H54 (cell line): ENCODE results near the gene XPO5.

Experiments used
- DNase-seq: peaks from one replicate; pipeline ENCODE4 v3.0.0; 2011; ENCODE audit warnings: low spot score, mixed read lengths; ENCODE audit not compliant: insufficient read length
- FAIRE-seq: peaks from 3 replicates; lab custom pipeline; 2011; peaks lifted over from hg19 to GRCh38; lab: Jason Lieb, UNC
- POLR2A ChIP-seq: IDR thresholded peaks from 2 replicates; pipeline ENCODE4 v1.6.1; 2011; ENCODE audit warnings: low read depth, mild to moderate bottlenecking, low read length

Gene XPO5

GRCh38 chr6:43492673-43493072 is 83.2 kb downstream of the XPO5 start:
- DNase-seq = no peak
- TF ChIP-seq POLR2A = no peak
- no peak for FAIRE-seq

- peak; percentile 72 for DNase-seq
- no peak for TF ChIP-seq POLR2A
Observed at GRCh38 chr6:43491750-43492661, 83.8 kb downstream of the XPO5 start.

GRCh38 chr6:43490523-43490939 is 85.3 kb downstream of the XPO5 start:
- FAIRE-seq (no peak), DNase-seq (no peak)
- TF ChIP-seq POLR2A = no peak

More at GRCh38 chr6:43491750-43492661, 83.8 kb downstream of the XPO5 start:
- no peak for FAIRE-seq

- no peak for TF ChIP-seq POLR2A
- FAIRE-seq (no peak), DNase-seq (no peak)
Observed at GRCh38 chr6:43489277-43490072, 86.4 kb downstream of the XPO5 start.

- TF ChIP-seq POLR2A = no peak
- FAIRE-seq = no peak
- DNase-seq = peak; percentile 45
Observed at GRCh38 chr6:43488667-43489276, 87.1 kb downstream of the XPO5 start.

GRCh38 chr6:43481591-43482236 is 94.1 kb downstream of the XPO5 start:
- no peak for TF ChIP-seq POLR2A
- DNase-seq = no peak
- no peak for FAIRE-seq

- DNase-seq = no peak
- TF ChIP-seq POLR2A = no peak
- FAIRE-seq = no peak
Observed at GRCh38 chr6:43481075-43481474, 94.8 kb downstream of the XPO5 start.

GRCh38 chr6:43478008-43478372 is 97.8 kb downstream of the XPO5 start:
- TF ChIP-seq POLR2A = no peak
- DNase-seq (no peak), FAIRE-seq (no peak)

GRCh38 chr6:43477235-43478007 is 98.4 kb downstream of the XPO5 start, which contains the start of gene TJAP1:
Gene TJAP1 (plus strand): TSS chr6:43477570. CDS start chr6:43499002, 21,432 bp downstream.
- DNase-seq (peak; percentile 85), FAIRE-seq (peak; percentile 86)

GRCh38 chr6:43476746-43477145 is 99.1 kb downstream of the XPO5 start:
- DNase-seq (no peak), FAIRE-seq (no peak)
- no peak for TF ChIP-seq POLR2A

More at GRCh38 chr6:43477235-43478007, 98.4 kb downstream of the XPO5 start, which contains the start of gene TJAP1:
- peak; percentile 88 for TF ChIP-seq POLR2A

GRCh38 chr6:43475516-43475915 is 100.3 kb downstream of the XPO5 start:
- FAIRE-seq = no peak
- no peak for DNase-seq
- TF ChIP-seq POLR2A = no peak

- no peak for TF ChIP-seq POLR2A
- FAIRE-seq = no peak
Observed at GRCh38 chr6:43472515-43472914, 103.3 kb downstream of the XPO5 start.

More at GRCh38 chr6:43472515-43472914, 103.3 kb downstream of the XPO5 start:
- DNase-seq = no peak
